Measurements from ENCODE around the gene TPP1.

TPP1 gene

GRCh38 chr11:6646918-6647679, 27.9 kb upstream of the TPP1 start:
- WGBS (ENCODE audit: extremely low coverage, insufficient coverage, insufficient read length) = no CpG with 5 or more reads among the region's 9 CpGs
- Histone ChIP-seq H4K91ac (ENCODE audit: low read depth, low read length) (no peak overlapping the region), H4K12ac (ENCODE audit: low read depth, low read length) (no peak overlapping the region), H3K4me1 (ENCODE audit: control insufficient read depth in 1 of 2, insufficient read depth in 2 of 2, low read length in 2 of 2) (no peaks in the 10 kb centered on the region), H3K4me2 (ENCODE audit: low read length) (no peak overlapping the region), H3K36me3 (ENCODE audit: control insufficient read depth in 1 of 2, insufficient read depth in 2 of 2, low read length in 2 of 2) (no peaks in the 10 kb centered on the region), H3K79me1 (ENCODE audit: low read length) (no peaks in the 10 kb centered on the region), H3K23ac (ENCODE audit: low read length) (no peak overlapping the region), H2AFZ (ENCODE audit: insufficient read depth, low read length, poor library complexity) (no peak overlapping the region), H2BK120ac (ENCODE audit: insufficient read depth, low read length, poor library complexity) (no peak overlapping the region), H3K27me3 (ENCODE audit: insufficient read depth, low read length) (no peaks in the 10 kb centered on the region), H3K14ac (ENCODE audit: low read length) (no peak overlapping the region), H2AK5ac (ENCODE audit: low read length) (no peak overlapping the region), H3K9ac (ENCODE audit: low read length) (no peak overlapping the region), H3K27ac (ENCODE audit: low read depth, low read length) (no peak overlapping the region), H4K8ac (ENCODE audit: low read depth, low read length) (no peak overlapping the region), H3K18ac (ENCODE audit: low read length) (no peak overlapping the region), H3K4me3 (ENCODE audit: low read depth, low read length) (no peak overlapping the region), H3K9me3 (ENCODE audit: insufficient read depth, low read depth, low read length) (no peaks in the 10 kb centered on the region), H2BK5ac (ENCODE audit: low read depth, low read length, poor library complexity) (no peak overlapping the region), H3K79me2 (ENCODE audit: control insufficient read depth, insufficient read depth, low read length, poor library complexity) (no peaks in the 10 kb centered on the region), H2BK12ac (ENCODE audit: low read length) (no peak overlapping the region), H3K4ac (ENCODE audit: low read depth, low read length) (no peak overlapping the region)
- DNase-seq = no peak

DNA sequence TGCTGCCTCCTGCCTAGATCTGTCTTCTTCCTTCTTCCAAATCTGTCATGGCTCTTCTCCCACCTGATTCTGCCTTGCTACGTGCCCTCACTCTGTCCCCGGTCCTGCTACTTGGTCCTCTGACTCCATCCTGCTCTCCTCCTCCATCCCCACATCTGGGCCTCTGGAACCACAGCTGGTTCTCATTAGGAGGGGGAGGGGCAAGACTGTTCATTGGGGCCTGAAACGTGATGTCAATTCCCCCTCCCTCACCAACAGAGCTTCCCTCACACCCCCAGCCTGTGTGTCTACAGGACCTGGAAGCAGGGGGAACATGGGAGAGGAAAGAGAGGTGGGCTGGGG, 27.3 kb upstream of the TPP1 start:
- H2BK120ac ChIP-seq (ENCODE audit: insufficient read depth, low read length, poor library complexity) = no peak overlapping the region
- H3K9ac ChIP-seq (ENCODE audit: low read length) = no peak overlapping the region
- no peak overlapping the region for H3K4me3 ChIP-seq (ENCODE audit: low read depth, low read length)
- H3K4ac ChIP-seq (ENCODE audit: low read depth, low read length) = no peak overlapping the region
- H2AK5ac ChIP-seq (ENCODE audit: low read length) = no peak overlapping the region
- no peak overlapping the region for H4K12ac ChIP-seq (ENCODE audit: low read depth, low read length)
- H3K9me3 ChIP-seq (ENCODE audit: insufficient read depth, low read depth, low read length) = no peaks in the 10 kb centered on the region
- DNase-seq = no peak
- no peak overlapping the region for H3K23ac ChIP-seq (ENCODE audit: low read length)
- no peaks in the 10 kb centered on the region for H3K4me1 ChIP-seq (ENCODE audit: control insufficient read depth in 1 of 2, insufficient read depth in 2 of 2, low read length in 2 of 2)
- no peak overlapping the region for H4K91ac ChIP-seq (ENCODE audit: low read depth, low read length)
- no peak overlapping the region for H2BK5ac ChIP-seq (ENCODE audit: low read depth, low read length, poor library complexity)
- H2BK12ac ChIP-seq (ENCODE audit: low read length) = no peak overlapping the region
- no peaks in the 10 kb centered on the region for H3K79me1 ChIP-seq (ENCODE audit: low read length)
- WGBS (ENCODE audit: extremely low coverage, insufficient coverage, insufficient read length) = no CpG with 5 or more reads among the region's 3 CpGs
- no peaks in the 10 kb centered on the region for H3K79me2 ChIP-seq (ENCODE audit: control insufficient read depth, insufficient read depth, low read length, poor library complexity)
- no peak overlapping the region for H3K18ac ChIP-seq (ENCODE audit: low read length)
- no peak overlapping the region for H3K4me2 ChIP-seq (ENCODE audit: low read length)
- H3K27me3 ChIP-seq (ENCODE audit: insufficient read depth, low read length) = no peaks in the 10 kb centered on the region
- H3K27ac ChIP-seq (ENCODE audit: low read depth, low read length) = no peak overlapping the region
- no peak overlapping the region for H4K8ac ChIP-seq (ENCODE audit: low read depth, low read length)
- H2AFZ ChIP-seq (ENCODE audit: insufficient read depth, low read length, poor library complexity) = no peak overlapping the region
- no peak overlapping the region for H3K14ac ChIP-seq (ENCODE audit: low read length)
- no peaks in the 10 kb centered on the region for H3K36me3 ChIP-seq (ENCODE audit: control insufficient read depth in 1 of 2, insufficient read depth in 2 of 2, low read length in 2 of 2)

- H2BK120ac ChIP-seq (ENCODE audit: insufficient read depth, low read length, poor library complexity) = no peak overlapping the region
Observed at GRCh38 chr11:6646071-6646470, 26.8 kb upstream of the TPP1 start.

GRCh38 chr11:6642957-6643356, 23.7 kb upstream of the TPP1 start:
- Histone ChIP-seq H3K4me2 (ENCODE audit: low read length) (no peak overlapping the region), H2BK120ac (ENCODE audit: insufficient read depth, low read length, poor library complexity) (no peak overlapping the region), H3K79me1 (ENCODE audit: low read length) (no peaks in the 10 kb centered on the region), H3K27me3 (ENCODE audit: insufficient read depth, low read length) (no peaks in the 10 kb centered on the region), H3K18ac (ENCODE audit: low read length) (no peak overlapping the region), H2AK5ac (ENCODE audit: low read length) (no peak overlapping the region), H3K4me3 (ENCODE audit: low read depth, low read length) (no peak overlapping the region), H4K8ac (ENCODE audit: low read depth, low read length) (no peak overlapping the region), H2BK5ac (ENCODE audit: low read depth, low read length, poor library complexity) (no peak overlapping the region), H3K23ac (ENCODE audit: low read length) (no peak overlapping the region), H4K12ac (ENCODE audit: low read depth, low read length) (no peak overlapping the region), H3K4ac (ENCODE audit: low read depth, low read length) (no peak overlapping the region), H3K79me2 (ENCODE audit: control insufficient read depth, insufficient read depth, low read length, poor library complexity) (no peaks in the 10 kb centered on the region), H4K91ac (ENCODE audit: low read depth, low read length) (no peak overlapping the region), H3K9me3 (ENCODE audit: insufficient read depth, low read depth, low read length) (peaks cover 6% of the 10 kb centered on the region), H2AFZ (ENCODE audit: insufficient read depth, low read length, poor library complexity) (no peak overlapping the region), H3K27ac (ENCODE audit: low read depth, low read length) (no peak overlapping the region), H3K14ac (ENCODE audit: low read length) (no peak overlapping the region), H3K4me1 (ENCODE audit: control insufficient read depth in 1 of 2, insufficient read depth in 2 of 2, low read length in 2 of 2) (peaks cover 2 to 4% of the 10 kb centered on the region in 2 experiments), H2BK12ac (ENCODE audit: low read length) (no peak overlapping the region), H3K9ac (ENCODE audit: low read length) (no peak overlapping the region), H3K36me3 (ENCODE audit: control insufficient read depth in 1 of 2, insufficient read depth in 2 of 2, low read length in 2 of 2) (no peaks in the 10 kb centered on the region)
- no peak for DNase-seq
- no CpG with 5 or more reads among the region's 7 CpGs for WGBS (ENCODE audit: extremely low coverage, insufficient coverage, insufficient read length)

More at GRCh38 chr11:6646071-6646470, 26.8 kb upstream of the TPP1 start:
- Histone ChIP-seq H2AFZ (ENCODE audit: insufficient read depth, low read length, poor library complexity) (no peak overlapping the region), H3K27ac (ENCODE audit: low read depth, low read length) (no peak overlapping the region), H3K4me2 (ENCODE audit: low read length) (no peak overlapping the region), H3K23ac (ENCODE audit: low read length) (no peak overlapping the region), H4K91ac (ENCODE audit: low read depth, low read length) (no peak overlapping the region), H3K79me2 (ENCODE audit: control insufficient read depth, insufficient read depth, low read length, poor library complexity) (no peaks in the 10 kb centered on the region), H3K4me1 (ENCODE audit: control insufficient read depth in 1 of 2, insufficient read depth in 2 of 2, low read length in 2 of 2) (no peaks in the 10 kb centered on the region), H2BK5ac (ENCODE audit: low read depth, low read length, poor library complexity) (no peak overlapping the region), H3K27me3 (ENCODE audit: insufficient read depth, low read length) (no peaks in the 10 kb centered on the region), H3K4me3 (ENCODE audit: low read depth, low read length) (no peak overlapping the region), H3K9me3 (ENCODE audit: insufficient read depth, low read depth, low read length) (no peaks in the 10 kb centered on the region), H4K8ac (ENCODE audit: low read depth, low read length) (no peak overlapping the region), H4K12ac (ENCODE audit: low read depth, low read length) (no peak overlapping the region), H2BK12ac (ENCODE audit: low read length) (no peak overlapping the region), H3K9ac (ENCODE audit: low read length) (no peak overlapping the region), H3K79me1 (ENCODE audit: low read length) (no peaks in the 10 kb centered on the region), H3K18ac (ENCODE audit: low read length) (no peak overlapping the region), H3K36me3 (ENCODE audit: control insufficient read depth in 1 of 2, insufficient read depth in 2 of 2, low read length in 2 of 2) (no peaks in the 10 kb centered on the region), H2AK5ac (ENCODE audit: low read length) (no peak overlapping the region), H3K14ac (ENCODE audit: low read length) (no peak overlapping the region), H3K4ac (ENCODE audit: low read depth, low read length) (no peak overlapping the region)
- no peak for DNase-seq
- no CpG with 5 or more reads among the region's 12 CpGs for WGBS (ENCODE audit: extremely low coverage, insufficient coverage, insufficient read length)

Measured in trophoblast cell (in vitro differentiated cells and primary cell).